Suprapubic skin (tissue), 4 donors: Measurements from ENCODE around the gene JMJD8.

Experiments used
- CTCF ChIP-seq, 2 donors: fragments of 200-600 bp in 1 of 2; fragments of 450-650 bp in 1 of 2; sonication (generic) in 1 of 2; IDR thresholded peaks; one replicate each; pipeline ENCODE4 v1.5.1; 2016 to 2019; ENCODE audit warnings: antibody characterized with exemption in 2 of 2, mild to moderate bottlenecking in 1 of 2, moderate library complexity in 1 of 2
- EP300 ChIP-seq: sonication (generic); formaldehyde crosslinking; IDR thresholded peaks from one replicate; pipeline ENCODE4 v1.6.1; 2017; ENCODE audit warnings: antibody characterized with exemption
- POLR2A ChIP-seq, 2 donors: fragments of 450-650 bp; IDR thresholded peaks; one replicate each; pipeline ENCODE4 v1.6.1; 2017; ENCODE audit warnings: antibody characterized with exemption in 2 of 2, mild to moderate bottlenecking in 2 of 2, moderate library complexity in 2 of 2
- POLR2AphosphoS5 ChIP-seq, 3 donors: sonication (generic); formaldehyde crosslinking; IDR thresholded peaks; one replicate each; pipeline ENCODE4 v1.6.1; 2017; ENCODE audit warnings: antibody characterized with exemption in 3 of 3

DNA sequence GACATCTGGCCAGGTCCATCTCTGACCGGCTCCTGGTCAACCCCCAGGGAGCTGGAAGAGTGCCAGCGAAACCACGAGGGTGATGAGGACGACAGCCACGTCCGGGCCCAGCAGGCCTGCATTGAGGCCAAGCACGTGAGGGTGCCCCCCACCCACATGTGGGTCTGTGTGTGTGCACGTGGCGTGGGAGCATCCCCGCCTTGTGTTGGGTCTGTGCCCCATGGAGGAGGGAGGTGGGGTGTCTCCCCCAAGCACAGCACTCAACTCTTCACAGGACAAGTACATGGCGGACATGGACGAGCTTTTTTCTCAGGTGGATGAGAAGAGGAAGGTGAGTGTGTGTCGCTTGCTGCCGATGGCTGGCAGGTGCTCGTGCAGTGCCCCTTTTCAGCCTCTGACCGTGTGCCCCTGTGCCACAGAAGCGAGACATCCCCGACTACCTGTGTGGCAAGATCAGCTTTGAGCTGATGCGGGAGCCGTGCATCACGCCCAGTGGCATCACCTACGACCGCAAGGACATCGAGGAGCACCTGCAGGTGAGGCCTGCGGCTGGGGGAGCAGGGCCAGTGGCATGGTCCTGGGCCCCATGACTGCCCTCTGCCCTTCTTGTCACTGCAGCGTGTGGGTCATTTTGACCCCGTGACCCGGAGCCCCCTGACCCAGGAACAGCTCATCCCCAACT is 2.2 kb downstream of the JMJD8 start:
- TF ChIP-seq CTCF (IDR thresholded peaks at IDR 0.05) (no peak), POLR2AphosphoS5 (IDR thresholded peaks at IDR 0.05) (no peak), POLR2A (IDR thresholded peaks at IDR 0.05) (no peak), EP300 (no peak)
